ENCODE data around the gene FBXW2. TPM values are rescaled to one million over a fixed set of nuclear protein-coding genes. Genes with fewer than 3 reads are reported as not detected.

The FBXW2 gene
- total RNA-seq, 1 donor from 2014 or later: 24.0 TPM

- no peak overlapping the region for H3K4me3 ChIP-seq (ENCODE audit: low read depth, low read length)
- TF ChIP-seq, protein P1, sequence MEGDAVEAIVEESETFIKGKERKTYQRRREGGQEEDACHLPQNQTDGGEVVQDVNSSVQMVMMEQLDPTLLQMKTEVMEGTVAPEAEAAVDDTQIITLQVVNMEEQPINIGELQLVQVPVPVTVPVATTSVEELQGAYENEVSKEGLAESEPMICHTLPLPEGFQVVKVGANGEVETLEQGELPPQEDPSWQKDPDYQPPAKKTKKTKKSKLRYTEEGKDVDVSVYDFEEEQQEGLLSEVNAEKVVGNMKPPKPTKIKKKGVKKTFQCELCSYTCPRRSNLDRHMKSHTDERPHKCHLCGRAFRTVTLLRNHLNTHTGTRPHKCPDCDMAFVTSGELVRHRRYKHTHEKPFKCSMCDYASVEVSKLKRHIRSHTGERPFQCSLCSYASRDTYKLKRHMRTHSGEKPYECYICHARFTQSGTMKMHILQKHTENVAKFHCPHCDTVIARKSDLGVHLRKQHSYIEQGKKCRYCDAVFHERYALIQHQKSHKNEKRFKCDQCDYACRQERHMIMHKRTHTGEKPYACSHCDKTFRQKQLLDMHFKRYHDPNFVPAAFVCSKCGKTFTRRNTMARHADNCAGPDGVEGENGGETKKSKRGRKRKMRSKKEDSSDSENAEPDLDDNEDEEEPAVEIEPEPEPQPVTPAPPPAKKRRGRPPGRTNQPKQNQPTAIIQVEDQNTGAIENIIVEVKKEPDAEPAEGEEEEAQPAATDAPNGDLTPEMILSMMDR (conservative IDR thresholded peaks at IDR 0.05; ENCODE audit: low read depth, low read length): no peak
Measured at GRCh38 chr9:120773256-120773655, 20.0 kb downstream of the FBXW2 start.

GRCh38 chr9:120770931-120771330, 22.3 kb downstream of the FBXW2 start:
- TF ChIP-seq, protein P1 (conservative IDR thresholded peaks at IDR 0.05; ENCODE audit: low read depth, low read length): no peak
- no peak overlapping the region for H3K4me3 ChIP-seq (ENCODE audit: low read depth, low read length)

More at GRCh38 chr9:120773256-120773655, 20.0 kb downstream of the FBXW2 start:
- no peak for DNase-seq (ENCODE audit: low read depth)

GRCh38 chr9:120768886-120769285, 24.3 kb downstream of the FBXW2 start:
- no peak for DNase-seq (ENCODE audit: low read depth)
- no peak overlapping the region for H3K4me3 ChIP-seq (ENCODE audit: low read depth, low read length)
- TF ChIP-seq, protein P1 (conservative IDR thresholded peaks at IDR 0.05; ENCODE audit: low read depth, low read length): no peak

More at GRCh38 chr9:120770931-120771330, 22.3 kb downstream of the FBXW2 start:
- no peak for DNase-seq (ENCODE audit: low read depth)

DNA sequence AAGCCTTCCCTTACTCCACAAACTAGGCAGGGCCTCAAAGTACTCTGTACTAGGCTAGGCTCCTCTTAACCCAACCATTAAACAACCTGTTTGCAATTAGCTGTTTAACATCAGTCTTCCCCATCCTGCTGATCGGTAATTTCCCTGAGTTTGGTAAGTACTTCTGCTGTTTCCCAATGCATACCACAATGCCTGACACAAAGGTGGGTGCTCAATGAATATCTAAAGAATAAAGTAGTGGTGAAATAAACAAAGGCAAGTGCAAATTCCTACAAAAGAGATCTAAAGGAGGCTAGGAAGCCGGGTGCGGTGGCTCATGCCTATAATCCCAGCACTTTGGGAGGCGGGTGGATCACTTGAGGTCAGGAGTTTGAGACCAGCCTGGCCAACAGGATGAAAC, 25.0 kb downstream of the FBXW2 start:
- H3K4me3 ChIP-seq (ENCODE audit: low read depth, low read length): no peak overlapping the region
- TF ChIP-seq, protein P1 (conservative IDR thresholded peaks at IDR 0.05; ENCODE audit: low read depth, low read length): no peak
- DNase-seq (ENCODE audit: low read depth): no peak

DNA sequence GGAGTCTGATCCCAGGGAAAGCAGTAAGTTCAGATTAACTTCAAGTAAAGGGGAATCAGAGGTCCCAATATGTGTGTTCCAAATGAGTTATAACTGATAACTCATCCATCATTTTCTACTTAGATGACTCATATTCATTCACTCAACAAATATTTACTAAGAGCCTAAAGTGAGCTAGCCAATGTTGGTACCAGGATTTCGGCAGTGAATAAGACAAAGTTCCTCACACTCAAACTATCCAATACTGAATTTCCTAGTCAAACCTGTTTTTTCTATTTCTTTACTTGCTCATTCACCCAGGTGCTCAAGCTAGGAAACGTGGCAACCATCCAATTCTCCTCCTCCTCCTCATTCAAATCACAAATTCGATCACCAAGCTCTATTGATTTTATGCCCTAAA, 25.8 kb downstream of the FBXW2 start:
- TF ChIP-seq, protein P1 (conservative IDR thresholded peaks at IDR 0.05; ENCODE audit: low read depth, low read length): no peak
- no peak for DNase-seq (ENCODE audit: low read depth)
- H3K4me3 ChIP-seq (ENCODE audit: low read depth, low read length): no peak overlapping the region

GRCh38 chr9:120765910-120766425, 27.2 kb downstream of the FBXW2 start:
- TF ChIP-seq, protein P1 (conservative IDR thresholded peaks at IDR 0.05; ENCODE audit: low read depth, low read length): no peak
- DNase-seq (ENCODE audit: low read depth): no peak
- H3K4me3 ChIP-seq (ENCODE audit: low read depth, low read length): no peak overlapping the region

GRCh38 chr9:120764476-120764875, 28.7 kb downstream of the FBXW2 start:
- DNase-seq (ENCODE audit: low read depth): no peak
- TF ChIP-seq, protein P1 (conservative IDR thresholded peaks at IDR 0.05; ENCODE audit: low read depth, low read length): no peak

More at GRCh38 chr9:120764476-120764875, 28.7 kb downstream of the FBXW2 start:
- H3K4me3 ChIP-seq (ENCODE audit: low read depth, low read length): no peak overlapping the region

All from epithelial cell of proximal tubule (primary cell).